Measurements from ENCODE around the gene IPPK.
"Not testable (repeated sequence)": the region's sequence is repeated elsewhere in the genome, so short reads cannot be mapped to it uniquely, and the experiment has no call there.

The IPPK gene

GRCh38 chr9:92635760-92636159 lies 34.2 kb downstream of the IPPK start:
- no peak for DNase-seq

GRCh38 chr9:92634712-92635605 lies 35.0 kb downstream of the IPPK start:
- DNase-seq, result peak; percentile 86

GRCh38 chr9:92633614-92634278 lies 36.2 kb downstream of the IPPK start:
- no peak for DNase-seq

DNA sequence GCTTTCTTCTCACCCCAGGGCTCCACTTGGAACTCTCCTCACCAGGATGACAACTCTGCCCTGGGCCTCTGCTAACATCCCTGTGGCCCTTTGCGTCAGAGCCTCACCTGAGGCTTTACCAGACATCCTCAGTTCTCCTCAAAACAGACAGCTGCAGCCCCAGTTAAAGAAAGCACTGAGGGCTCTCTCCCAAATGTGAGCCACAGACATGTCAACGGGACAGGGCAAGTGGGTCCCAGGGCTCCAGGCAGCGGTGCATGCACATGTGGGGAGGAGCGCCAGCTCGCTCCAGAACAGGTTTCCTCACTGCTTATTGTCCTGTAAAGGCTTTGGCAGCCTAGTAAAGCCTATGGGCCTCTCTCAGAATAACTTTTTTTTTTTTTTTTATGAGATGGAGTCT lies 37.3 kb downstream of the IPPK start:
- DNase-seq, result no peak

DNA sequence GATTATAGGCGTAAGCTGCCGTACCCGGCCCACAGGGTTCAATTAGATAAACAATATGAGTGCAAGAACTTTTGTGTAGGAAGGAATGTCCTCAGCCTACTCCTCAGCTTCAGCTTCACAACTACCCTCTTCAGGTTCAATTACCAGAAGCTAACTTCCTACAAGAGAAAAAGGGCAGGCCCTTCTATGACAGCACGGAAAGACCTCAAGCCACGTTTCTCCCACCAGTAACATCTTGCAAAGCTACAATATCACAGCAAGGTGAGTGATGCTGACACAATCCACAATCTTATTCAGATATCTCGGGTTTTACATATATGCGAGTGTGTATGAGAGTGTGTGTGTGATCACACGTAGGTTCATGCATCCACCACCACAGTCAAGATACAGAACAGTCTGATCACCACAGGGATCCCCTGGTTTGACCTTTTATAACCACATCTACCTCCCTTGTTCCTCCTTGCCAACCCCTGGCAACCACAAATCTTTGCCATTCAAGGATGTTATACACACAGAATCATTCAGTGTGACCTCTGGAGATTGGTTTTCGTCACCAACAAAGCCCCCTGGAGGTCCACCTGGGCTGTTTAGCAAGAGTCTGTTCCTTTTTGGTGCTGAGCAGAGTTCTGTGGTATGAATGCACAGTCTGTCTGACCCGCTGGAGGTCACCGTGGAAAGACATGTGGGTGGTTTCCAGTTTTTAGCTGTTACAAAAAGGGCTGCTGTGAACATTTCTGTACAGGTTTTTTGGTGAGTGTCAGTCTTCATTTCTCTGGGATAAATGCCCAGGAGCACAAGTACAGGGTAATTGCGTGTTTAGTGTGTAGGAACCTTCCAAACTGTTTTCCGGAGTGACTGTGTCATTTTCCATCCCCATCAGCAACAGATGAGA lies 38.2 kb downstream of the IPPK start:
- DNase-seq, result no peak

- DNase-seq, result no peak
Observed at GRCh38 chr9:92627651-92628050, 42.3 kb downstream of the IPPK start.

DNA sequence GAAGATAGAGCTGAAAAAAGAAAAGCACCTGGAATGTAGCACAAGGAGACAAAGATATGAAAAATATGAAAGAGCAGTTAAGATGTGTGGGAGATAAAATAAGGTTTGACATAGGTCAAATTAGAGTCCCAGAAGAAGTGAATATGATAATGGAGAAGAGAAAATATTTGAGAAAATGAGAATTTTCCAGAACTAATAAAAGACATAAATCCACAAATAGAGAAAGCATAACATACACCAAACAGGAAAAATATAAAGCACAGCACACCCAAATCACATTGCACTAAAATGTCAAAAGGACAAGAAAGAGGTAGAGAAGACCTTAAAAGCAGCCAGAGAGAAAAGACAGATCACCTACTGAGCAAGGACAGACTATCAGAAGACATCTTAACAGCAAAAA lies 43.4 kb downstream of the IPPK start:
- DNase-seq, result no peak

DNA sequence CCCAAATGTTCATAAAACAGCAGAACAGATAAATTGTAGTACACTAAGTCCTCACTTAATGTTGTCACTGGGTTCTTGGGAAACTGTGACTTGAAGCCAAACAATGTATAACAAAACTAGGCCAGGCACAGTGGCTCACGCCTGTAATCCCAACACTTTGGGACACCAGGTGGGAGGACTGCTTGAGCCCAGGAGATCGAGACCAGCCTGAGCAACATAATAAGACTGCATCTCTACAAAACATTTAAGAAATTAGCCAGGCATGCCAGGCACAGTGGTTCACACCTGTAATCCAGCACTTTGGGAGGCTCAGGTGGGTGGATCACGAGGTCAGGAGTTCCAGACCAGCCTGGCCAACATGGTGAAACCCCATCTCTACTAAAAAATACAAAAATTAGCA lies 46.0 kb downstream of the IPPK start:
- DNase-seq, result not testable (repeated sequence)

- DNase-seq, result peak; percentile 13
Observed at GRCh38 chr9:92620845-92621244, 49.1 kb downstream of the IPPK start.

DNA sequence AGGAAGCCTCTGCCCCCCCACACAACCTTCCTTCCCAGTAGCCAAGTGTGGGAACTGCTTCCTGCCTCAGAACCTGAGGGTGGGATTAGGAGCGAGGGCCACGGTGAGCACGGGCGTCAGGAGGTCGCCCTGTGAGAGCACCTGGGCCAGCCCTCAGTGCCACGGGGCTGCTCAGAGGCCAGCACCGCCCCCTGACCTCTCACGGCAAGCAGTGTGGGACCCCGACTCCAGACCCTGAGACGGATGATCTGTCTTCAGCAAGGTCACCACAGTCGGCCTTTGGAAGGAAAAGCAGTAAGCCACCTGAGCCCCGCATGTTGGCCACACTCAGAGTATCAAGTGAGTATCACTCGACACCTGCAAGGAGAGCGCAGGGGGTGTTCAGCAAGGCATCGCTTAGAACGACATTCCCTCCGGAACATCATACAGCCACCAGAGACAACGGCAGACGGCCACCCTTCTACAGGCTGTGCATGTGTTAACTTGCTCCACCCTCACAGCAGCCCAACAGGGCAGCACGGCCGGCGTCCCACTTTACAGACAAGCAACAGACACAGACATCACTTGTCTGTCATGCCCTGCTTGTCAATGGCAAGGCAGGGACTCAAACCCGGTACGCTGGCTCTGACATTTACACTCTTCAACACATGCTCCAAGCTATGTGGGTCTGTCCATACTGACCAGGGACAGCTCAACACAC lies 50.2 kb downstream of the IPPK start:
- no peak for DNase-seq

GRCh38 chr9:92618633-92619225 lies 51.2 kb downstream of the IPPK start:
- no peak for DNase-seq

DNA sequence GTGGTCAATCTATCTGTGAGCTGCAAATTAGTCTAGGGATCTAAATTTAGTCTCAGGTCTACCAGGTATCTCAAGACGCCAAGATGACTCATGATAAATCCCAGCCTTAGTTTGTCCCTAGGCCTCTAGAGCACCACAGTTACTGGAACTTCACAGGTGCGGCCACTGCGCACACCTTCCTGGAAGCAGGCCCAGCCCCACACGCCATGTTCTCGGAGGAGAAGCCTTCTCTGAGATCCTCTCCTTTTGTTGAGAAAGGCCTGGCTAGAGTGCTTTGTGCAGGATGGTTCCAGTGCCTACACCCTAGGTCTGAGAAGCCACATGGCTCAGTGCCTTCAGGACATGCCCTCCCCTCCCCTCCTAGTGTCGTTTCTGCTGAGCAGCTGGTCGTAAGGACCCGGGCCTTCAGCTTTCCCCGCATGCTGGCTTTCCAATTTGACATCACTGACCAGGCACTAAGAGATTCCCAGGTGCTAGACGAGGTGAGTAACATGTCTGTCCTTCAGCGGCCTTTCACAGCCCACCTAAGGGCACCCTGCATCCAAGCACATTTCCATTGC lies 51.9 kb downstream of the IPPK start:
- DNase-seq, result no peak

GRCh38 chr9:92617195-92617813 lies 52.6 kb downstream of the IPPK start:
- no peak for DNase-seq

GRCh38 chr9:92616655-92617111 lies 53.2 kb downstream of the IPPK start:
- DNase-seq, result no peak

GRCh38 chr9:92616199-92616641 lies 53.7 kb downstream of the IPPK start:
- DNase-seq, result no peak

- DNase-seq, result no peak
Observed at GRCh38 chr9:92615790-92616189, 54.1 kb downstream of the IPPK start.

DNA sequence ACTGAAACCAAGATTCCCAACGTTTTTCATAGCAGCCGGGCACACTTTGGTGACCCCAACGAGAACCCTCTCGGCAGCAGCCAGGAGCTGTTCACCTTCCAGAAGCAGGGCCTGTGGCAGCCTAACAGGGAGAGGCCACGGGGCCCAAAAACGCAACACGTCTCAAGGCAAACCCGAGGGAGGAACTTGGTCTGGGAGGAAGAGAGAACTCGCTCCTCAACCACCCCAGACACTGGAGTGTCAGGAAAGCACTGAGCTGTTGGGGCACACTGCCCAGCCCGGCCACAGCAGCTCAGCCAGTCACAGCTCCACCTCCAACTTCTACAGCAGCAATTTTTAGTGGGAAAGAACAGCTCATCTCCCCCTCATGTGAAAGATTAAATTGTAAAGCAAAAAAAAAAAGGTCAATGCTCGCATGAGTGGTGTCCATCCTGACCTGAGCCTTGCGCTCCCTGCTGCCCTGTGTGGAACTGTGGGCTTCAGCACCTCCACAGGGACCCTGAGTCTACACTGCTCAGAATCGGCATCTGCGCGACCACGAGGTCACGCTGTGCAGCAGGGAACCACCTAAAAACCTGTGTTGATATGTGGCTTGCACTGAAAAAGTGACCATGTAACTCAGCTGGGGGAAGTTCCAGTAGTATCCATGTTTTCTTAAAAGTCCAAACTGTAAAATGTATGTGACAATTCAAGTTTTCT lies 55.0 kb downstream of the IPPK start:
- DNase-seq, result no peak

DNA sequence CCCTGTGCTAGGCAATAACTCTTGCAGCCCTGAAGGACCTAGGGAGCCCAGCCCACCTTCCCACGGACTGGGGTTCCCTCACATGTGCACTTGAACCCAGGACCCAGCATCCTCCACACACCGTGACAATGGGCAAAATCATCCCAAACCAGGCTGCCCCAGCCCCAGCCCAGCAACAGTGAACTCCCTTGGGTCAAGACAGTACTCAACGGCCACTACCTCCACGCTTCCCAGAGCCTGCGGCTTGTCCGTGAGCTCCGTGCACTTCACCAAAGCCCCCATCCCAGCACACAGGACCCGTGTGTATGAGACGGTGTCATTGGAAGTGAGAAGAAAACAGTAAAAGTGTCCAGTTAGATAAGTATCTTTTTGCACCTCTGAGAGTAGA lies 55.8 kb downstream of the IPPK start:
- no peak for DNase-seq

GRCh38 chr9:92613268-92614122 lies 56.4 kb downstream of the IPPK start:
- no peak for DNase-seq

DNA sequence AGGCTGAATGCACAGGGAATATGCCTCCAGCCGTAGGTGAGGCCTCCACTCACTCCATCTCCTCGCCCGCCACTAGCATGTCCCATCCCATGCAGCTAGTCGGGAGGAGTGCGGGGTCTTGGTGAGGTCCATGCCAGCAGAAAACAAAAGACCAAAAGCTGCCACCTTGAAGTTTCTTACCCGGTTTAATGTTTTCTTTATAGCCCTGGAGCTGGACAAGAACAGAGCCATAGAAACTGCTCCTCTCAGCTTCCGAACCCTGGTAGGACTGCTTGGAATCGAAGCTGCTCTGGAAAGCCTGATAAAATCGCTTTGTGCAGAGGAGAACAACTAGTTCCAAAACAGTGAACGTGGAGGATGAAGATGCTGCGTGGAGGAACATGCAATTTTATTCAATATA lies 57.1 kb downstream of the IPPK start:
- DNase-seq, result no peak

Data from hematopoietic multipotent progenitor cell treated with erythropoietin and hydrocortisone succinate and interleukin-3 and kit ligand, for 4 days (in vitro differentiated cells).